ENCODE measurements around the gene CDH4.

The CDH4 gene

GRCh38 chr20:61907081-61907891 lies 655.2 kb downstream of the CDH4 start:
- TF ChIP-seq, protein P1, sequence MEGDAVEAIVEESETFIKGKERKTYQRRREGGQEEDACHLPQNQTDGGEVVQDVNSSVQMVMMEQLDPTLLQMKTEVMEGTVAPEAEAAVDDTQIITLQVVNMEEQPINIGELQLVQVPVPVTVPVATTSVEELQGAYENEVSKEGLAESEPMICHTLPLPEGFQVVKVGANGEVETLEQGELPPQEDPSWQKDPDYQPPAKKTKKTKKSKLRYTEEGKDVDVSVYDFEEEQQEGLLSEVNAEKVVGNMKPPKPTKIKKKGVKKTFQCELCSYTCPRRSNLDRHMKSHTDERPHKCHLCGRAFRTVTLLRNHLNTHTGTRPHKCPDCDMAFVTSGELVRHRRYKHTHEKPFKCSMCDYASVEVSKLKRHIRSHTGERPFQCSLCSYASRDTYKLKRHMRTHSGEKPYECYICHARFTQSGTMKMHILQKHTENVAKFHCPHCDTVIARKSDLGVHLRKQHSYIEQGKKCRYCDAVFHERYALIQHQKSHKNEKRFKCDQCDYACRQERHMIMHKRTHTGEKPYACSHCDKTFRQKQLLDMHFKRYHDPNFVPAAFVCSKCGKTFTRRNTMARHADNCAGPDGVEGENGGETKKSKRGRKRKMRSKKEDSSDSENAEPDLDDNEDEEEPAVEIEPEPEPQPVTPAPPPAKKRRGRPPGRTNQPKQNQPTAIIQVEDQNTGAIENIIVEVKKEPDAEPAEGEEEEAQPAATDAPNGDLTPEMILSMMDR (conservative IDR thresholded peaks at IDR 0.05; ENCODE audit: low read depth, low read length), result no peak
- H3K4me3 ChIP-seq (ENCODE audit: low read length), result no peak overlapping the region
- DNase-seq (ENCODE audit: low read depth), result no peak

GRCh38 chr20:61908057-61909026 lies 656.3 kb downstream of the CDH4 start:
- no peak for DNase-seq (ENCODE audit: low read depth)
- TF ChIP-seq, protein P1 (conservative IDR thresholded peaks at IDR 0.05; ENCODE audit: low read depth, low read length), result no peak
- no peak overlapping the region for H3K4me3 ChIP-seq (ENCODE audit: low read length)

GRCh38 chr20:61909028-61909427 lies 657.0 kb downstream of the CDH4 start:
- TF ChIP-seq, protein P1 (conservative IDR thresholded peaks at IDR 0.05; ENCODE audit: low read depth, low read length), result no peak
- DNase-seq (ENCODE audit: low read depth), result no peak
- H3K4me3 ChIP-seq (ENCODE audit: low read length), result no peak overlapping the region

DNA sequence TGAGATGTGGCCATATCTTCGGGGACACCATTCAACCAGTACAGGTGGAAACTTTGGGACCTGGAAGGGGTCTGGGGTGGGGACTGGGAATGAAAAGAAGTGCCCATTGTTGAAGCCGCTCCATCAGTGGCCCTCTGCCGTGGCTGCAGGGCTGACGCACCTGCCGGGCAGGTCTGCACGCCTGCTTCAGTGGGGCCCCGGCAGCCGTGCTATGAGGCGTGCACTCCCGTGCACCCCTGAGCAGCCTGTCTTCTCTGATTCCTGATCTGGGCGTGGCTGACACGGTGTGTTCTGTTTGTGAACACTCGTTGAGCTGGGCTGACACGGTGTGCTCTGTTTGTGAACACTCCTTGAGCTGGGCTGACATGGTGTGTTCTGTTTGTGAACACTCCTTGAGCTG lies 657.8 kb downstream of the CDH4 start:
- DNase-seq (ENCODE audit: low read depth), result no peak
- TF ChIP-seq, protein P1 (conservative IDR thresholded peaks at IDR 0.05; ENCODE audit: low read depth, low read length), result no peak
- no peak overlapping the region for H3K4me3 ChIP-seq (ENCODE audit: low read length)

GRCh38 chr20:61911824-61912223 lies 659.8 kb downstream of the CDH4 start:
- no peak overlapping the region for H3K4me3 ChIP-seq (ENCODE audit: low read length)
- TF ChIP-seq, protein P1 (conservative IDR thresholded peaks at IDR 0.05; ENCODE audit: low read depth, low read length), result no peak
- no peak for DNase-seq (ENCODE audit: low read depth)

GRCh38 chr20:61912665-61913422 lies 660.8 kb downstream of the CDH4 start:
- DNase-seq (ENCODE audit: low read depth), result no peak
- TF ChIP-seq, protein P1 (conservative IDR thresholded peaks at IDR 0.05; ENCODE audit: low read depth, low read length), result no peak
- no peak overlapping the region for H3K4me3 ChIP-seq (ENCODE audit: low read length)
